ENCODE measurements around the gene SEC61A2.

DNA sequence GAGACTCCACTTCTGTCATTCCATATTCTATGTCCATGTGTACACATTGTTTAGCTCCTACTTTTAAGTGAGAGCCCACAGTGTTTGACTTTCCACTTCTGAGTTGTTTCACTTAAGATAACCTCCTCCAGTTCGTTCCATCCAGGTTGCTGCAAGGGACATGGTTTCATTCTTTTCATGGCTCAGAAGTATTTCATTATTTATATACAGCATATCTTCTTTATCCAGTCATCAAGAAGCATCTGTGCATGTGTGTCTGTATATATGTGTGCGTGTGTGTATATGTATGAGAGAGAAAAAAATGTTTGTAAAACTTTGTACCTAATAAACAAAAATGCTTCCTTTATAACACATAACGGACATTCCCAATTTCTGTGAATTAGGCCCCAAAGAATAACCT lies 6.2 kb downstream of the SEC61A2 start:
- TF ChIP-seq, protein P1, sequence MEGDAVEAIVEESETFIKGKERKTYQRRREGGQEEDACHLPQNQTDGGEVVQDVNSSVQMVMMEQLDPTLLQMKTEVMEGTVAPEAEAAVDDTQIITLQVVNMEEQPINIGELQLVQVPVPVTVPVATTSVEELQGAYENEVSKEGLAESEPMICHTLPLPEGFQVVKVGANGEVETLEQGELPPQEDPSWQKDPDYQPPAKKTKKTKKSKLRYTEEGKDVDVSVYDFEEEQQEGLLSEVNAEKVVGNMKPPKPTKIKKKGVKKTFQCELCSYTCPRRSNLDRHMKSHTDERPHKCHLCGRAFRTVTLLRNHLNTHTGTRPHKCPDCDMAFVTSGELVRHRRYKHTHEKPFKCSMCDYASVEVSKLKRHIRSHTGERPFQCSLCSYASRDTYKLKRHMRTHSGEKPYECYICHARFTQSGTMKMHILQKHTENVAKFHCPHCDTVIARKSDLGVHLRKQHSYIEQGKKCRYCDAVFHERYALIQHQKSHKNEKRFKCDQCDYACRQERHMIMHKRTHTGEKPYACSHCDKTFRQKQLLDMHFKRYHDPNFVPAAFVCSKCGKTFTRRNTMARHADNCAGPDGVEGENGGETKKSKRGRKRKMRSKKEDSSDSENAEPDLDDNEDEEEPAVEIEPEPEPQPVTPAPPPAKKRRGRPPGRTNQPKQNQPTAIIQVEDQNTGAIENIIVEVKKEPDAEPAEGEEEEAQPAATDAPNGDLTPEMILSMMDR (IDR thresholded peaks at IDR 0.05) = no peak
- TF ChIP-seq POLR2AphosphoS5 (IDR thresholded peaks at IDR 0.05; ENCODE audit: insufficient read depth in 1 of 2, low read depth in 1 of 2) = no peak
